ENCODE data around the gene NXPH4. TPM values are rescaled to one million over a fixed set of nuclear protein-coding genes. Genes with fewer than 3 reads are reported as not detected.

NXPH4 gene
- total RNA-seq, 1 donor from 2014 or later, result 6.6 TPM

GRCh38 chr12:57244312-57244696 lies 27.7 kb downstream of the NXPH4 start:
- no peak for DNase-seq

GRCh38 chr12:57247041-57247440 lies 30.4 kb downstream of the NXPH4 start:
- no peak for DNase-seq

DNA sequence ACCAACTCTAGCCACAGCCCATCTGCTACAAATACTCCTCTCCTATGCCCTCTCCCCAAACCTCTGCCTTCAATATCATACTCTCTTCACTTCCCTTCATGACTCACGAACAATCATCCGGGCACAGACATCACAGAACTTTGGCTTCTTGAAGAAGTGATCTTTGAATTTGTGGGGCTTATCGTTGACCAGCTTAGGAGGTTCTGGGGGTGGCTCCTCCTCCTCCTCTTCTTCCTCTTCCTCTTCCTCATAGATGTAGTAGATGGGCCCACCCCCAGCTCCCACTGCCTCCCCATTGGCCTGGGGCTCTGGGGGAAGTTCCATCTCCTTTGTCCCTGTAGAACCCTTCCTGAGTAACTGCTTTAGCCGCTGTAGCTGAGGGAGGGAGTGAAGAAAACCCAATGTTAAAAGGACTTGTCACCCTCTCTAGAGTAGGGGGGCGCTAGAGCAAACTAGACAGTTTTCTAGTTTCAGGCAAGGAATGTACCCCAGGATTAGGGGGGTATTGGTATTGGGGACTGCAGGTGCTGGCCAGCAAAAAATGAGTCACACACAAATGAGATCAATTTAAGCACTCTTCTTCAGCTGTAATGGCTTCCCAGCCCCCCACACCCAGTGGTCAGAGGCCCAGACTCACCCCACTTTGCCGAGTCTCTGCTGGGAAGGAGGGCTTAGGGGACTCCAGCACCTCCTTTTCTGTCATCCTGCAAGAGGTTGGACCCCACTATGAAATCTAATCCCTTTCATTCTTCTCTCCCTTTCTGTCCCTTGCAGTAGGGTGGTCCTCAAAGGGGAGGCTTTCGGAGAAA lies 32.5 kb downstream of the NXPH4 start:
- no peak for DNase-seq

GRCh38 chr12:57250541-57250940 lies 33.9 kb downstream of the NXPH4 start:
- no peak for DNase-seq

DNA sequence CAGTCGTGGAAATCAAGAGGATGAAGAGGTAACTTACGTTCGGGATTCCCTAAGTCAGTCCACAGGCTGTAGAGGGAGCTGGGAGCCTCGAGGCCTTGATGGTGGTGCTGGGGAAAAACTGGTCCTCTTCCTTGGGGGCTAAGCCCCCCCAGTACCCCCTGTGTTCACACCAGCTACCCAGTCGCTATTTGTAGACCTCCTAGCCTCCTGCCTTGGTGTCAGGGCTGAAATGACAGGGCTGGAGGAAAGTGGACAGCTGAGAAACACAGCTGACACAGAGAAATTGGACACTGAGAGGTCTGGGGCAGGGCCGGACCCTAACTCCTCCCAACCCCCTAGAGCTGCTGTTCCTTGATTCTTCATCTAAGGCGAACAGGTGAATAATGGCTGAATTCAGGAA lies 34.4 kb downstream of the NXPH4 start, which contains the start of gene STAC3:
Gene STAC3, minus strand, starts transcription at position 232 of the 400 bp plus-strand sequence. CDS start 1,551 bp downstream, outside the sequence.
- no peak for DNase-seq

- DNase-seq, result no peak
Observed at GRCh38 chr12:57254506-57255280, 38.1 kb downstream of the NXPH4 start.

DNA sequence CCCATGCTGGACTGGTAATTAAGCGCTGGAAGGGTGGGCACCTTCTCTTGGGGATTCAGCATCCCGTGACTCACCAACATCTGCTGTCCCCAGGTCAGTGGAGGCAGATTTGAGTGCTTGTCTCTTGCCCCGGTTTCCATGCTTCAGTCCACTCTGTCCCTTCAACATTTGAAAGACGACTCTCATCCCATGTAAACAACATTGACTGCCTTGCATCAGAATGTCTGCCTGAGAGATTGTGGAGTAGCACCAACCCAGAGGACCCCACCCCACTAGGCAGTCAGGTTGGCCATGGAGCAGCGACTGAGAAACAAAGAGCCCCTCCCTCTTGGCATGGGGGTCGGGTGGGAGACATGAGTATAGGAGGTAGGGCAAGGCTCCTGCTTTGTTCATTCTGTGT lies 39.3 kb downstream of the NXPH4 start:
- DNase-seq, result no peak

DNA sequence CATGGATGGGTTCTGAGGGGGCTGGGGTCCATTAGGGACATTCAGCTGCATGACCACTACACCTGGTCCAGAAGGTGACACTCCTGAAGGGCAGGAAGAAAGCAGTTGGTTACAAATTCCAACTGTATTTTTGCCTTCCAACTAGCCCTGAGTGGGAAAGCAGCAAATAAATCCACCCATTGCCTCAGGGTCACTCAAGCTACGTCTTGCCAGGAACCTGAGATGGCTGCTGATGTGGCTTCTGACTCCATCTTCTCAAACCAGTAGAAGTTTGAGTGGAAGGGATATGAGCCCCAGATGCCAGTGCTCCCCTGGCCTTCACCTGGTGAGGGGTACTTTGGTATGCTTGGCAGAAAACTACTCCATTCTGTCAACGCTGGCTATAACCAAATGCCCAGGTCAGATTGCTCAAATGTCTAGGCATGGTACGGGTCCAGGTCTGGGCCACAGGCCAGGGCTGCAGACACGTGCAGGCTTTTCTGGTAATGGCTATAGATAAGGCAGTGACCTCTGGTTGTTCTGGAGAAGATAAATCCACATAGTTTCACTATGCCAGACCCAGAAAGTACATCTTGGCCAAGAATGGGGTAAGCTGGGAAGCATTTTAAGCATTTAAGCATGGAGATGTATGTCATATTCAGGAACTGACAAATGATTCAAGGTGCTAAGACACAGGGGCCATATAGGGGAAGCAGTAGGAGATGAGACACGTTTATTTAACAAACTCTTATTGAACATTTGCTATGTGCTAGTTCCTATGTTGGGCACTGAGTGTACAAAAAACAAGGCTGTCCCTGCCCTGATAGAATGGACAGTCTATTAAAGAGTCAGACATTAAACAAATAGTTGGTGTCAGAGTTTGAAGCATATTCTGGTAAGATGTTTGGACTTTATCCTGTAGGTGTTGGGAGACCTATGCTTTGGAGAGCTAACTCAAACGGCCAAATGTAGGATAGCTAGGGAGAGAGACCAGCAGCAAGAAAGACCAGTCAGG lies 42.7 kb downstream of the NXPH4 start:
- DNase-seq, result no peak

- DNase-seq, result no peak
Observed at GRCh38 chr12:57260366-57260765, 43.8 kb downstream of the NXPH4 start.

GRCh38 chr12:57261428-57261865 lies 44.9 kb downstream of the NXPH4 start:
- no peak for DNase-seq

- no peak for DNase-seq
Observed at GRCh38 chr12:57262126-57262822, 45.7 kb downstream of the NXPH4 start.

GRCh38 chr12:57263096-57263495 lies 46.5 kb downstream of the NXPH4 start:
- DNase-seq, result no peak

DNA sequence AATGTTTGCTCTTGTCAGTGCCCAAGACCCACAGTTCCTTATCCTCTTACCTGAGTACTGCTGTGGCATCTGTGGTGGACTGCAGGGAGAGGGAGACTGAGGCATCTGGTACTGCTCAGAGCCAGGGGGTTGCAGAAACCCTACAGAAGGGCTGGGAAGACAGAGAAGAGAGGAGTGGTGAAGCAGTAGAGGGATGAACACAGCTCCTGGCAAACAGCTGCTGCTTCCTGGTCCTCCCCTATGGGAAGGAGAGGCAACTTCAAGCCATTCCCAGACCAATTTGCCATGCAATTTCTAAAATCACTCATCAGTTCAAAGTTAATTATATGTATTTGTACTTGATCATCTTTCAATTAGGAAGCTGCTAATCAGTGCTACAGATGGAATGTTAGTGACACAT lies 50.1 kb downstream of the NXPH4 start:
- DNase-seq, result no peak

GRCh38 chr12:57268264-57268663 lies 51.7 kb downstream of the NXPH4 start:
- DNase-seq, result no peak

- DNase-seq, result no peak
Observed at GRCh38 chr12:57270966-57271470, 54.4 kb downstream of the NXPH4 start.

DNA sequence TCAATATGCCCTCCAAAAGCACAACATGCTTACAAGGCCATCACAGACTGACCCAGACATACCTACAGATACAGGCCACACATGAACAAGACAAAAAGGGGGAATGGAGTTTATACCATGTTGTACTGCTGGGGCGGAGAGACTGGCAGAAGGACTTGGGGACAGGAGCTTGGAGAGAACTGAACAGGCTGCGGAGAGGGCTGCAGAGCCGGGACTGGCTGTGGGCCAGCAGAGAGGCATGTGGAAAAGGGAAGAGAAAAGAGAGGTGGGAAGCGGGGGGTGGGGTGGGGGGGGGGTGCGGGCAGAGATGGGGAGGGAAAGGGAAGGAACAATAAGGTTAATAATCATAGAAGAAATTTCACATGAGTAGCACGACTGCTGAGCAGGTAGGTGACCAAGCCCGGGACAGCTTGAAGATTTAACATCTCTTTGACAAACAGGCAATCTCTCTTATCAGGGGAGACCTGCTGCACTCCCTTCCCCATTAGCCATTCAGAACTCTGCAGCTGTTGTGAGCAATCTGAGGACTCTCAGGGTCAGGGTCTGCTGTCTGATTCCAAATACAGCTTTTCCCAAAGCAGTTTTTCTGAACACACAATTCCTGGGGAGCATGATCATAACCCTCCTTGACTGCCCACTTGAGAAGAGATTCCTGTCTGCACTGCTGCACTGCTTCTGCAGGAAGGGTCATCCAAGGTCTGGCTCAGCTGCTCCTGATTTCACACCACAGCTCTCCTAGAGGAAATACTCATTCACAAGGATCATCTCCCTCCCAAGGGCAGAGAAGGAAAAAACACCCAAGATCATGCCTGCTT lies 56.0 kb downstream of the NXPH4 start:
- no peak for DNase-seq

GRCh38 chr12:57273516-57273915 lies 56.9 kb downstream of the NXPH4 start:
- DNase-seq, result no peak

Data from skin of body (tissue), 2 donors.